Measurements from ENCODE around the gene CABP7.
"Not testable (repeated sequence)": the region's sequence is repeated elsewhere in the genome, so short reads cannot be mapped to it uniquely, and the experiment has no call there.

The CABP7 gene

GRCh38 chr22:29748248-29748893, 28.6 kb downstream of the CABP7 start:
- Histone ChIP-seq H3K4me1 (ENCODE audit: control insufficient read depth, insufficient read depth, low read length, poor library complexity, severe bottlenecking) (no peaks in the 10 kb centered on the region), H3K27ac (ENCODE audit: low read depth, low read length, severe bottlenecking) (no peak overlapping the region), H3K36me3 (ENCODE audit: control insufficient read depth, insufficient read depth, low read length) (peaks cover 13% of the 10 kb centered on the region), H3K4me3 (ENCODE audit: extremely low read depth, insufficient read depth, low read length, poor library complexity, severe bottlenecking) (no peak overlapping the region), H3K9me3 (ENCODE audit: control insufficient read depth, low read length) (no peaks in the 10 kb centered on the region)
- WGBS, 2 experiments (ENCODE audit: insufficient coverage in 2 of 2): 91 to 96% methylated on average over 6 to 7 of the region's 9 CpGs

DNA sequence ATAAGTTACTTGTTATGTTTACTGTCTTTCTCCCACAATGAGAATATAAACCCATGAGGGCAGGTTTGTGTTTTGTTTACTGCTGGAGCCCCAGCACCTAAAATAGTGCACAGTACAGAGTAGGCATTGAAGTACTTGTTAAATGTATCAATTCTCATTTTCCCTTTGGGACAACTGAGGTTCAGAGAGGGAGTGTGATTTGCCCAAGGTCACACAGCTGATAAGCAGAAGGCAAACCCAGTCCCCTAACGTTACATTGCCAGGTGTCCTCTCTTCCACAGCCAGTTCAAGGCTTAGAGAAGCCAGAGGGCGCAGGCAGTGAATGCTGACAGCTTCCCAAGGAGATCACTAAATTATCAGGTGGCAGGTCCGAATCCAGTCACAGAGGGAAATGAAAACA, 30.2 kb downstream of the CABP7 start:
- no peak overlapping the region for H3K27ac ChIP-seq (ENCODE audit: low read depth, low read length, severe bottlenecking)
- peaks cover 13% of the 10 kb centered on the region for H3K36me3 ChIP-seq (ENCODE audit: control insufficient read depth, insufficient read depth, low read length)
- no peaks in the 10 kb centered on the region for H3K4me1 ChIP-seq (ENCODE audit: control insufficient read depth, insufficient read depth, low read length, poor library complexity, severe bottlenecking)
- H3K4me3 ChIP-seq (ENCODE audit: extremely low read depth, insufficient read depth, low read length, poor library complexity, severe bottlenecking): no peak overlapping the region
- WGBS, 2 experiments (ENCODE audit: insufficient coverage in 2 of 2): 84 to 94% methylated on average over 2 to 3 of the region's 3 CpGs
- no peaks in the 10 kb centered on the region for H3K9me3 ChIP-seq (ENCODE audit: control insufficient read depth, low read length)

DNA sequence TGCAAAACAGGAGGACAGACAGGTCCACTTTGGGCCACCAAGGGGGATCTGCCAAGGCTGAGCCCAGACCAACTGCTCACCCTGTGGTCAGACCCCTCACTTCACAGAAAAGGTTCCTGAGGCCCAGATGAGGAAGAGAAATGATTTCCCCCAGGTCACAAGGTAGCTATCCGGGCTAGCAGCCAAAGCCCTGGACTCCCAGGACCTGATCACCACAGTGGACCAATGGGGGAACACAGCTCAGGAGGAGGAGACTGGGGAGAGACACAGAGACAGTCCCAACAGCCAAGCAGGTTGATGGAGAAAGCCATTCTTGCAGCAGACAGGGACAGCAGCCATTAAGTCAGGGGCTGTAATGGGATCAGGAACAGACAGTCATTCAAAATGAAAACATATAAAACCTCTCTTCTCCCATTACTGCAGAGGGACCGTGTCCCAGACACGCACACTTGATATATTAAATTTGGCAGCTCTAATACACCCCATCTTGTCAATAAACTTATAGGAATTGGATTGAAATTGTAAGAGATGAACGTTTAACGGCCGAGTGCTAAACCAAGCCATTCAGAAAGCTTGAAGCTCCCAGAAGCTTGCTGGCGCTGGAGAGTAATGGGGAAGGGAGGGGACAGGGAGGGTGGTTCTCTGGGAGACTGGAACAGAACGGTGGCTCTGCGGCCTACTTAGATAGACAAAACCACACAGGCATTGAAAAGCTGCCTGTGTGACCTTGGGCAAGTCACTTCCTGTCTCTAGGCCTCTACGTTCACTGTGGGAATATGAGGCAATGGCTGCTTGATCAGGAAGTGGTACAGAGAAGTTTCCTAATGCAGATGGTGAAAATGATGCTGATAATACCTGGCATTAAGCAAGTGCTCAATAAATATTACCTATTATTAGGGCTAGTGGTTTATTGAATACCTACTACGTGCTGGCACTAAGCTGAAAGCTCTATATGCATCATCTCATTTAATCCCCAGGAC, 31.0 kb downstream of the CABP7 start:
- Histone ChIP-seq H3K9me3 (ENCODE audit: control insufficient read depth, low read length) (no peaks in the 10 kb centered on the region), H3K4me3 (ENCODE audit: extremely low read depth, insufficient read depth, low read length, poor library complexity, severe bottlenecking) (no peak overlapping the region), H3K4me1 (ENCODE audit: control insufficient read depth, insufficient read depth, low read length, poor library complexity, severe bottlenecking) (no peaks in the 10 kb centered on the region), H3K27ac (ENCODE audit: low read depth, low read length, severe bottlenecking) (no peak overlapping the region), H3K36me3 (ENCODE audit: control insufficient read depth, insufficient read depth, low read length) (peaks cover 7% of the 10 kb centered on the region)
- 76 to 96% methylated on average over 4 to 6 of the region's 11 CpGs for WGBS, 2 experiments (ENCODE audit: insufficient coverage in 2 of 2)

DNA sequence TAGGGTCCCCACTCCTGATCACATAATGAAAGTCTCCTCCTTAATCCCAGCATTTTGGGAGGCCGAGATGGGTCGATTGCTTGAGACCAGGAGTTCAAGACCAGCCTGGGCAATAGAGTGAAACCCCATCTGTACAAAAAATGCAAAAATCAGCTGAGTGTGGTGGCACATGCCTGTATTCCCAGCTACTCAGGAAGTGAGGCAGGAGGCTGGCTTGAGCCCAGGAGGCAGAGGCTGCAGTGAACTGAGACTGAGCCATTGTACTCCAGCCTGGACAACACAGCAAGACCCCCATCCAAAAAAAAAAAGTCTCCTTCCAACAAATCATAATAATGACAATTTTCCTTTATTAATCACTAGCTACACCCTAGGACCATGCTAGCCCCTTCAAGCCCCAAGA, 31.9 kb downstream of the CABP7 start:
- H3K27ac ChIP-seq (ENCODE audit: low read depth, low read length, severe bottlenecking): no peak overlapping the region
- WGBS, 2 experiments (ENCODE audit: insufficient coverage in 2 of 2): 95 to 100% methylated on average over 2 of the region's 2 CpGs
- H3K36me3 ChIP-seq (ENCODE audit: control insufficient read depth, insufficient read depth, low read length): no peaks in the 10 kb centered on the region
- H3K9me3 ChIP-seq (ENCODE audit: control insufficient read depth, low read length): no peaks in the 10 kb centered on the region
- no peaks in the 10 kb centered on the region for H3K4me1 ChIP-seq (ENCODE audit: control insufficient read depth, insufficient read depth, low read length, poor library complexity, severe bottlenecking)
- no peak overlapping the region for H3K4me3 ChIP-seq (ENCODE audit: extremely low read depth, insufficient read depth, low read length, poor library complexity, severe bottlenecking)

GRCh38 chr22:29753808-29754657, 34.2 kb downstream of the CABP7 start:
- no peaks in the 10 kb centered on the region for H3K4me1 ChIP-seq (ENCODE audit: control insufficient read depth, insufficient read depth, low read length, poor library complexity, severe bottlenecking)
- H3K4me3 ChIP-seq (ENCODE audit: extremely low read depth, insufficient read depth, low read length, poor library complexity, severe bottlenecking): no peak overlapping the region
- H3K36me3 ChIP-seq (ENCODE audit: control insufficient read depth, insufficient read depth, low read length): no peaks in the 10 kb centered on the region
- 84 to 91% methylated on average over 14 to 16 of the region's 16 CpGs for WGBS, 2 experiments (ENCODE audit: insufficient coverage in 2 of 2)
- H3K27ac ChIP-seq (ENCODE audit: low read depth, low read length, severe bottlenecking): no peak overlapping the region
- H3K9me3 ChIP-seq (ENCODE audit: control insufficient read depth, low read length): no peaks in the 10 kb centered on the region

DNA sequence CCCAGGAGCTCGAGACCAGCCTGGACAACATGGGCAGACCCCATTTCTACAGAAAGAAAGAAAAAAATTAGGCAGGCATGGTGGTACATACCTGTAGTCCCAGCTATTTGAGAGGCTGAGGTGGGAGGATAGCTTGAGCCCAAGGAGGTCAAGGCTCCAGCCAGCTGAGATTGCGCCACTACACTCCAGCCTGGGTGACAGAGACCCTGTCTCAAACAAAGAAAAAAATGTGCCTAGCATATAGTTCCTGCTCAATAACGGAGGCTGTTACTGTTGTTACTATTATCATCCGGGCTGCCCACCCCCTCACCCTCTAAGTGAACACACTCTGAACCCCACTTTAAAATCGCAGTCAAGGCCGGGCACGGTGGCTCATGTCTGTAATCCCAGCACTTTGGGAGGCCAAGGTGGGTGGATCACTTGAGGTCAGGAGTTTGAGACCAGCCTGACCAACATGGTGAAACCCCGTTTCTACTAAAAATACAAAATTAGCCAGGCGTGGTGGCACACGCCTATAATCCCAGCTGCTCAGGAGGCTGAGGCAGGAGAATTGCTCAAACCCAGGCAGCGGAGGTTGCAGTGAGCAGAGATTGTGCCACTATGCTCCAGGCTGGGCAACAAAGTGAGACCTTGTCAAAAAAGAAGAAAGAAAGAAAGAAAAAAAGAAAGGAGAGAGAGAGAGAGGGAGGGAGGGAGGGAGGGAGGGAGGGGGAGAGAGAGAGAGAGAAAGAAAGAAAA, 35.0 kb downstream of the CABP7 start:
- not testable (repeated sequence) for H3K9me3 ChIP-seq (ENCODE audit: control insufficient read depth, low read length); H3K27ac ChIP-seq (ENCODE audit: low read depth, low read length, severe bottlenecking); H3K4me3 ChIP-seq (ENCODE audit: extremely low read depth, insufficient read depth, low read length, poor library complexity, severe bottlenecking); H3K36me3 ChIP-seq (ENCODE audit: control insufficient read depth, insufficient read depth, low read length); H3K4me1 ChIP-seq (ENCODE audit: control insufficient read depth, insufficient read depth, low read length, poor library complexity, severe bottlenecking)
- 93 to 94% methylated on average over 6 to 11 of the region's 11 CpGs for WGBS, 2 experiments (ENCODE audit: insufficient coverage in 2 of 2)

GRCh38 chr22:29755889-29756288, 36.1 kb downstream of the CABP7 start:
- WGBS, 2 experiments (ENCODE audit: insufficient coverage in 2 of 2): 87 to 90% methylated on average over 8 to 9 of the region's 9 CpGs
- H3K4me3 ChIP-seq (ENCODE audit: extremely low read depth, insufficient read depth, low read length, poor library complexity, severe bottlenecking): no peak overlapping the region

DNA sequence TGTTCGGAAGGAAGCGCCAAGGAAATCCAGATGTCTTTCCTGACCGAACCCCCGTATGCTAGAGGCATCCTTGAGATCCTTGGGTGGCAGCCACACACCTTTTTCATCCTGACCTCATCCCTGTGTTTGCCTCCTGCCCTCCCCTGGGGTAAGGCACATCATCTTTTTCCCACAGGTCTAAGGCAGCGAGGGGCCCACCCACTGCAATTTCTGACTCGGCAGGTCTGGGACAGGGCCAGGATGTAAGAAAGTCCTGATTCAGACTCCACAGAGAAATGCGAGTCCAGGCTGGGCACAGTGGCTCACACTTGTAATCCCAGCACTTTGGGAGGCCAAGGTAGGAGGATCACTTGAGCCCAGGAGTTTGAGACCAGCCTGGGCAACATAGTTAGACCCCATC, 36.5 kb downstream of the CABP7 start:
- WGBS, 2 experiments (ENCODE audit: insufficient coverage in 2 of 2): 93 to 95% methylated on average over 4 to 7 of the region's 7 CpGs
- Histone ChIP-seq H3K27ac (ENCODE audit: low read depth, low read length, severe bottlenecking) (no peak overlapping the region), H3K4me1 (ENCODE audit: control insufficient read depth, insufficient read depth, low read length, poor library complexity, severe bottlenecking) (no peaks in the 10 kb centered on the region), H3K9me3 (ENCODE audit: control insufficient read depth, low read length) (no peaks in the 10 kb centered on the region), H3K36me3 (ENCODE audit: control insufficient read depth, insufficient read depth, low read length) (no peaks in the 10 kb centered on the region), H3K4me3 (ENCODE audit: extremely low read depth, insufficient read depth, low read length, poor library complexity, severe bottlenecking) (no peak overlapping the region)

More at GRCh38 chr22:29755889-29756288, 36.1 kb downstream of the CABP7 start:
- H3K4me1 ChIP-seq (ENCODE audit: control insufficient read depth, insufficient read depth, low read length, poor library complexity, severe bottlenecking): no peaks in the 10 kb centered on the region
- no peaks in the 10 kb centered on the region for H3K36me3 ChIP-seq (ENCODE audit: control insufficient read depth, insufficient read depth, low read length)
- no peaks in the 10 kb centered on the region for H3K9me3 ChIP-seq (ENCODE audit: control insufficient read depth, low read length)
- no peak overlapping the region for H3K27ac ChIP-seq (ENCODE audit: low read depth, low read length, severe bottlenecking)

GRCh38 chr22:29757096-29757495, 37.3 kb downstream of the CABP7 start:
- H3K4me1 ChIP-seq (ENCODE audit: control insufficient read depth, insufficient read depth, low read length, poor library complexity, severe bottlenecking): no peaks in the 10 kb centered on the region
- no peak overlapping the region for H3K4me3 ChIP-seq (ENCODE audit: extremely low read depth, insufficient read depth, low read length, poor library complexity, severe bottlenecking)
- H3K36me3 ChIP-seq (ENCODE audit: control insufficient read depth, insufficient read depth, low read length): no peaks in the 10 kb centered on the region
- no peaks in the 10 kb centered on the region for H3K9me3 ChIP-seq (ENCODE audit: control insufficient read depth, low read length)
- H3K27ac ChIP-seq (ENCODE audit: low read depth, low read length, severe bottlenecking): no peak overlapping the region
- WGBS, 2 experiments (ENCODE audit: insufficient coverage in 2 of 2): 92 to 100% methylated on average over 1 of the region's 3 CpGs

GRCh38 chr22:29758068-29758622, 38.3 kb downstream of the CABP7 start:
- Histone ChIP-seq H3K27ac (ENCODE audit: low read depth, low read length, severe bottlenecking) (no peak overlapping the region), H3K36me3 (ENCODE audit: control insufficient read depth, insufficient read depth, low read length) (no peaks in the 10 kb centered on the region), H3K4me3 (ENCODE audit: extremely low read depth, insufficient read depth, low read length, poor library complexity, severe bottlenecking) (no peak overlapping the region), H3K4me1 (ENCODE audit: control insufficient read depth, insufficient read depth, low read length, poor library complexity, severe bottlenecking) (no peaks in the 10 kb centered on the region), H3K9me3 (ENCODE audit: control insufficient read depth, low read length) (no peaks in the 10 kb centered on the region)
- WGBS, 2 experiments (ENCODE audit: insufficient coverage in 2 of 2): 65 to 72% methylated on average over 3 to 6 of the region's 7 CpGs

Data from mesodermal cell (in vitro differentiated cells).